HG03442 (cell line): ENCODE results near the gene AFF3.

ENCODE experiments used
- ATAC-seq: cut with Tn5 transposase; IDR thresholded peaks from one replicate; pipeline ENCODE4 v1.9.1; 2021; ENCODE audit warnings: mild to moderate bottlenecking, moderate library complexity; ENCODE audit not compliant: unreplicated experiment

The AFF3 gene

GRCh38 chr2:99808361-99809200 lies 333.8 kb downstream of the AFF3 start:
- no peak for ATAC-seq

- ATAC-seq, result no peak
These were observed 335.6 kb downstream of the AFF3 start for GRCh38 chr2:99806758-99807157.

GRCh38 chr2:99805930-99806476 lies 336.4 kb downstream of the AFF3 start:
- no peak for ATAC-seq

GRCh38 chr2:99803846-99804245 lies 338.5 kb downstream of the AFF3 start:
- no peak for ATAC-seq

- ATAC-seq, result no peak
These were observed 339.7 kb downstream of the AFF3 start for GRCh38 chr2:99802734-99803133.

- no peak for ATAC-seq
These were observed 341.0 kb downstream of the AFF3 start for GRCh38 chr2:99801327-99801901.

GRCh38 chr2:99797475-99797874 lies 344.9 kb downstream of the AFF3 start:
- ATAC-seq, result no peak

GRCh38 chr2:99794414-99794813 lies 348.0 kb downstream of the AFF3 start:
- no peak for ATAC-seq

GRCh38 chr2:99793022-99793421 lies 349.4 kb downstream of the AFF3 start:
- ATAC-seq, result no peak

GRCh38 chr2:99789849-99790248 lies 352.5 kb downstream of the AFF3 start:
- ATAC-seq, result no peak

- ATAC-seq, result no peak
These were observed 354.5 kb downstream of the AFF3 start for GRCh38 chr2:99787769-99788382.

GRCh38 chr2:99786636-99787390 lies 355.6 kb downstream of the AFF3 start:
- ATAC-seq, result no peak

GRCh38 chr2:99784946-99785345 lies 357.4 kb downstream of the AFF3 start:
- no peak for ATAC-seq

- no peak for ATAC-seq
These were observed 358.1 kb downstream of the AFF3 start for GRCh38 chr2:99784282-99784681.

- ATAC-seq, result no peak
These were observed 362.1 kb downstream of the AFF3 start for GRCh38 chr2:99780276-99780675.

- no peak for ATAC-seq
These were observed 363.1 kb downstream of the AFF3 start for GRCh38 chr2:99779276-99779675.

- no peak for ATAC-seq
These were observed 364.6 kb downstream of the AFF3 start for GRCh38 chr2:99777656-99778290.

GRCh38 chr2:99776906-99777646 lies 365.3 kb downstream of the AFF3 start:
- no peak for ATAC-seq

GRCh38 chr2:99776206-99776905 lies 366.0 kb downstream of the AFF3 start:
- ATAC-seq, result no peak
